ENCODE measurements around the gene LIMS1.

Gene LIMS1

GRCh38 chr2:108627911-108628567, 93.8 kb downstream of the LIMS1 start:
- Histone ChIP-seq H3K9ac (ENCODE audit: low read length) (no peak overlapping the region), H3K36me3 (ENCODE audit: low read length) (no peaks in the 10 kb centered on the region), H3F3A (ENCODE audit: insufficient read depth) (no peaks in the 10 kb centered on the region), H3K27me3 (ENCODE audit: low read length) (no peaks in the 10 kb centered on the region), H3K4me2 (ENCODE audit: low read depth, low read length, poor library complexity, severe bottlenecking) (no peak overlapping the region), H3K4me3 (ENCODE audit: insufficient read depth, low read length, poor library complexity, severe bottlenecking) (no peak overlapping the region), H4K20me1 (ENCODE audit: low read depth, low read length) (peaks cover 5% of the 10 kb centered on the region), H3K9me2 (replicated peaks; ENCODE audit: insufficient read depth, low read length) (no peaks in the 10 kb centered on the region), H3K27ac (ENCODE audit: low read depth, low read length) (no peak overlapping the region), H3K9me3 (ENCODE audit: insufficient read depth, low read length) (no peaks in the 10 kb centered on the region), H3K79me2 (ENCODE audit: insufficient read depth, low read length) (no peaks in the 10 kb centered on the region; the same call in 1 of the 2 replicates), H2AFZ (ENCODE audit: low read depth, low read length, severe bottlenecking) (no peak overlapping the region)
- TF ChIP-seq EZH2phosphoT487 (conservative IDR thresholded peaks at IDR 0.05; ENCODE audit: low read length) (no peak), CTCF (IDR thresholded peaks at IDR 0.05; ENCODE audit: insufficient read depth, low read length, poor library complexity, severe bottlenecking) (no peak)

- no peaks in the 10 kb centered on the region; the same call in 1 of the 2 replicates for H3K79me2 ChIP-seq (ENCODE audit: insufficient read depth, low read length)
- peak overlapping the region; percentile 25; the same call in 1 of the 2 replicates for H3K27ac ChIP-seq (ENCODE audit: low read depth, low read length)
Measured at GRCh38 chr2:108628936-108629335, 94.7 kb downstream of the LIMS1 start.

GRCh38 chr2:108629417-108629816, 95.1 kb downstream of the LIMS1 start:
- no peak for TF ChIP-seq CTCF (IDR thresholded peaks at IDR 0.05; ENCODE audit: insufficient read depth, low read length, poor library complexity, severe bottlenecking)
- TF ChIP-seq EZH2phosphoT487 (conservative IDR thresholded peaks at IDR 0.05; ENCODE audit: low read length): no peak
- H3K27ac ChIP-seq (ENCODE audit: low read depth, low read length): peak overlapping the region; percentile 25; the same call in 1 of the 2 replicates

More at GRCh38 chr2:108628936-108629335, 94.7 kb downstream of the LIMS1 start:
- Histone ChIP-seq H3K9me2 (replicated peaks; ENCODE audit: insufficient read depth, low read length) (no peaks in the 10 kb centered on the region), H3K9ac (ENCODE audit: low read length) (no peak overlapping the region), H3K27me3 (ENCODE audit: low read length) (no peaks in the 10 kb centered on the region), H2AFZ (ENCODE audit: low read depth, low read length, severe bottlenecking) (no peak overlapping the region), H3K4me2 (ENCODE audit: low read depth, low read length, poor library complexity, severe bottlenecking) (no peak overlapping the region), H3K4me3 (ENCODE audit: insufficient read depth, low read length, poor library complexity, severe bottlenecking) (no peak overlapping the region), H3F3A (ENCODE audit: insufficient read depth) (no peaks in the 10 kb centered on the region), H3K36me3 (ENCODE audit: low read length) (no peaks in the 10 kb centered on the region), H4K20me1 (ENCODE audit: low read depth, low read length) (peaks cover 6% of the 10 kb centered on the region), H3K9me3 (ENCODE audit: insufficient read depth, low read length) (no peaks in the 10 kb centered on the region)
- no peak for TF ChIP-seq CTCF (IDR thresholded peaks at IDR 0.05; ENCODE audit: insufficient read depth, low read length, poor library complexity, severe bottlenecking)
- no peak for TF ChIP-seq EZH2phosphoT487 (conservative IDR thresholded peaks at IDR 0.05; ENCODE audit: low read length)

More at GRCh38 chr2:108629417-108629816, 95.1 kb downstream of the LIMS1 start:
- H3K27me3 ChIP-seq (ENCODE audit: low read length): no peaks in the 10 kb centered on the region
- H3F3A ChIP-seq (ENCODE audit: insufficient read depth): no peaks in the 10 kb centered on the region
- no peaks in the 10 kb centered on the region for H3K9me3 ChIP-seq (ENCODE audit: insufficient read depth, low read length)
- peaks cover 6% of the 10 kb centered on the region for H4K20me1 ChIP-seq (ENCODE audit: low read depth, low read length)
- H3K9me2 ChIP-seq (replicated peaks; ENCODE audit: insufficient read depth, low read length): no peaks in the 10 kb centered on the region
- H3K36me3 ChIP-seq (ENCODE audit: low read length): no peaks in the 10 kb centered on the region
- no peak overlapping the region for H3K4me3 ChIP-seq (ENCODE audit: insufficient read depth, low read length, poor library complexity, severe bottlenecking)
- no peaks in the 10 kb centered on the region; the same call in 1 of the 2 replicates for H3K79me2 ChIP-seq (ENCODE audit: insufficient read depth, low read length)
- no peak overlapping the region for H3K4me2 ChIP-seq (ENCODE audit: low read depth, low read length, poor library complexity, severe bottlenecking)
- no peak overlapping the region for H3K9ac ChIP-seq (ENCODE audit: low read length)
- H2AFZ ChIP-seq (ENCODE audit: low read depth, low read length, severe bottlenecking): no peak overlapping the region

All from SU-DHL-6 (cell line).